GM12891 (cell line): ENCODE results near the gene EGFR.

ENCODE experiments used
- POLR2AphosphoS5 ChIP-seq: IDR thresholded peaks from 2 replicates; pipeline ENCODE4 v1.6.1; 2011; ENCODE audit warnings: low read depth, low read length, control low read depth
- TAF1 ChIP-seq: IDR thresholded peaks from 2 replicates; pipeline ENCODE4 v1.6.1; 2011; ENCODE audit warnings: low read depth, low read length, control low read depth

- TF ChIP-seq TAF1 = no peak
- no peak for TF ChIP-seq POLR2AphosphoS5
These were observed 27.9 kb downstream of the EGFR start for GRCh38 chr7:55046582-55047342.
